ENCODE data around the gene TTC31. TPM values are rescaled to one million over a fixed set of nuclear protein-coding genes. Genes with fewer than 3 reads are reported as not detected.
A peak's percentile ranks its signal among the peaks of the same experiment; 100 is the strongest.
"Not testable (repeated sequence)": the region's sequence is repeated elsewhere in the genome, so short reads cannot be mapped to it uniquely, and the experiment has no call there.

The TTC31 gene
- total RNA-seq, 1 experiment from 2014 or later = 13.6 TPM

GRCh38 chr2:74457129-74457548 lies 25.7 kb upstream of the TTC31 start:
- no peak for DNase-seq (ENCODE audit: low read depth)

GRCh38 chr2:74457549-74458131 lies 25.2 kb upstream of the TTC31 start:
- DNase-seq (ENCODE audit: low read depth) = peak; percentile 59

GRCh38 chr2:74458132-74458937 lies 24.5 kb upstream of the TTC31 start, which contains the start of gene WBP1:
TSS of gene WBP1 (plus strand) at chr2:74458438. CDS start at chr2:74458603, 165 bp downstream.
- peak; percentile 100 for DNase-seq (ENCODE audit: low read depth)

GRCh38 chr2:74458938-74459363 lies 23.9 kb upstream of the TTC31 start:
- no peak for DNase-seq (ENCODE audit: low read depth)

GRCh38 chr2:74459503-74460118 lies 23.3 kb upstream of the TTC31 start:
- not testable (repeated sequence) for DNase-seq (ENCODE audit: low read depth)

- DNase-seq (ENCODE audit: low read depth) = not testable (repeated sequence)
These were observed 22.7 kb upstream of the TTC31 start for GRCh38 chr2:74460187-74460586.

GRCh38 chr2:74461187-74462053 lies 21.5 kb upstream of the TTC31 start:
- DNase-seq (ENCODE audit: low read depth) = no peak

GRCh38 chr2:74462054-74462785 lies 20.7 kb upstream of the TTC31 start:
- DNase-seq (ENCODE audit: low read depth) = no peak

GRCh38 chr2:74462786-74463105 lies 20.1 kb upstream of the TTC31 start:
- no peak for DNase-seq (ENCODE audit: low read depth)

- DNase-seq (ENCODE audit: low read depth) = no peak
These were observed 18.5 kb upstream of the TTC31 start for GRCh38 chr2:74464406-74464805.

- DNase-seq (ENCODE audit: low read depth) = not testable (repeated sequence)
These were observed 12.1 kb upstream of the TTC31 start for GRCh38 chr2:74470742-74471141.

GRCh38 chr2:74471332-74472065 lies 11.4 kb upstream of the TTC31 start:
- DNase-seq (ENCODE audit: low read depth) = no peak

GRCh38 chr2:74472086-74472944 lies 10.6 kb upstream of the TTC31 start, which contains the start of gene MRPL53:
TSS of gene MRPL53 (minus strand) at chr2:74472680. CDS start at chr2:74472660, 20 bp downstream.
- peak; percentile 89 for DNase-seq (ENCODE audit: low read depth)

GRCh38 chr2:74472945-74473258 lies 10.0 kb upstream of the TTC31 start:
- no peak for DNase-seq (ENCODE audit: low read depth)

GRCh38 chr2:74474481-74474880 lies 8.4 kb upstream of the TTC31 start:
- DNase-seq (ENCODE audit: low read depth) = no peak

GRCh38 chr2:74474899-74475298 lies 8.0 kb upstream of the TTC31 start:
- DNase-seq (ENCODE audit: low read depth) = no peak

GRCh38 chr2:74481431-74481830 lies 1.4 kb upstream of the TTC31 start:
- DNase-seq (ENCODE audit: low read depth) = no peak

- no peak for DNase-seq (ENCODE audit: low read depth)
These were observed 700 bp upstream of the TTC31 start for GRCh38 chr2:74481961-74482800.

Data from M059J (cell line).